K562 (cell line): ENCODE results near the gene LMAN2.

Experiments used
- ATF7 ChIP-seq: fragments of 450-650 bp; IDR thresholded peaks from 2 replicates; pipeline ENCODE4 v1.7.1; 2014; ENCODE audit warnings: mild to moderate bottlenecking, moderate library complexity
- FOXK1 ChIP-seq: sonication (generic); formaldehyde crosslinking; IDR thresholded peaks from 2 replicates; pipeline ENCODE4 v1.8.0; 2022; ENCODE audit warnings: missing genetic modification reagents, mild to moderate bottlenecking, borderline replicate concordance
- LCOR ChIP-seq: sonication (generic); formaldehyde crosslinking; IDR thresholded peaks from 2 replicates; pipeline ENCODE4 v1.8.0; 2022; ENCODE audit warnings: mild to moderate bottlenecking, missing genetic modification reagents
- MCM5 ChIP-seq: fragments of 450-650 bp; IDR thresholded peaks from 2 replicates; pipeline ENCODE4 v1.6.1; 2016; ENCODE audit warnings: low read depth
- PHB2 ChIP-seq: fragments of 450-650 bp; IDR thresholded peaks from 2 replicates; pipeline ENCODE4 v1.6.1; 2017; ENCODE audit warnings: low read depth
- POLR2AphosphoS5 ChIP-seq: IDR thresholded peaks from 2 replicates; pipeline ENCODE4 v1.6.1; 2011; ENCODE audit warnings: mild to moderate bottlenecking, low read depth, low read length, moderate library complexity; ENCODE audit not compliant: control insufficient read depth, insufficient read depth
- STAG1 ChIP-seq: sonication (generic); formaldehyde crosslinking; IDR thresholded peaks from 2 replicates; pipeline ENCODE4 v1.5.0; 2020; ENCODE audit warnings: missing genetic modification reagents, borderline replicate concordance
- TF ChIP-seq, protein P1 (sequence below), 3 experiments: IDR thresholded peaks in 2 of 3; conservative IDR thresholded peaks in 1 of 3; 2 replicates each; pipeline ENCODE4 v1.5.1; 2011 to 2012; ENCODE audit warnings: low read length in 3 of 3, mild to moderate bottlenecking in 3 of 3, control low read depth in 2 of 3, improper control_type of control experiment in 1 of 3, inconsistent platforms in 1 of 3, low read depth in 1 of 3, mixed read lengths in 1 of 3, moderate library complexity in 1 of 3; ENCODE audit not compliant: insufficient read depth in 2 of 3
- TF ChIP-seq, protein P2 (sequence below): sonication (generic); formaldehyde crosslinking; IDR thresholded peaks from 2 replicates; pipeline ENCODE4 v1.8.1; 2022; ENCODE audit warnings: missing genetic modification reagents

- no peak for TF ChIP-seq PHB2
- TF ChIP-seq LCOR (CRISPR knock-in tag), result no peak
- no peak for TF ChIP-seq FOXK1 (CRISPR knock-in tag)
- TF ChIP-seq STAG1 (CRISPR knock-in tag), result no peak
- no peak for TF ChIP-seq POLR2AphosphoS5
- TF ChIP-seq, protein P1, sequence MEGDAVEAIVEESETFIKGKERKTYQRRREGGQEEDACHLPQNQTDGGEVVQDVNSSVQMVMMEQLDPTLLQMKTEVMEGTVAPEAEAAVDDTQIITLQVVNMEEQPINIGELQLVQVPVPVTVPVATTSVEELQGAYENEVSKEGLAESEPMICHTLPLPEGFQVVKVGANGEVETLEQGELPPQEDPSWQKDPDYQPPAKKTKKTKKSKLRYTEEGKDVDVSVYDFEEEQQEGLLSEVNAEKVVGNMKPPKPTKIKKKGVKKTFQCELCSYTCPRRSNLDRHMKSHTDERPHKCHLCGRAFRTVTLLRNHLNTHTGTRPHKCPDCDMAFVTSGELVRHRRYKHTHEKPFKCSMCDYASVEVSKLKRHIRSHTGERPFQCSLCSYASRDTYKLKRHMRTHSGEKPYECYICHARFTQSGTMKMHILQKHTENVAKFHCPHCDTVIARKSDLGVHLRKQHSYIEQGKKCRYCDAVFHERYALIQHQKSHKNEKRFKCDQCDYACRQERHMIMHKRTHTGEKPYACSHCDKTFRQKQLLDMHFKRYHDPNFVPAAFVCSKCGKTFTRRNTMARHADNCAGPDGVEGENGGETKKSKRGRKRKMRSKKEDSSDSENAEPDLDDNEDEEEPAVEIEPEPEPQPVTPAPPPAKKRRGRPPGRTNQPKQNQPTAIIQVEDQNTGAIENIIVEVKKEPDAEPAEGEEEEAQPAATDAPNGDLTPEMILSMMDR (IDR thresholded peaks at IDR 0.05 in 2 of 3, conservative IDR thresholded peaks at IDR 0.05 in 1 of 3; ENCODE audit: insufficient read depth in 2 of 3, low read depth in 1 of 3, low read length in 3 of 3), result no peak
- TF ChIP-seq, protein P2, sequence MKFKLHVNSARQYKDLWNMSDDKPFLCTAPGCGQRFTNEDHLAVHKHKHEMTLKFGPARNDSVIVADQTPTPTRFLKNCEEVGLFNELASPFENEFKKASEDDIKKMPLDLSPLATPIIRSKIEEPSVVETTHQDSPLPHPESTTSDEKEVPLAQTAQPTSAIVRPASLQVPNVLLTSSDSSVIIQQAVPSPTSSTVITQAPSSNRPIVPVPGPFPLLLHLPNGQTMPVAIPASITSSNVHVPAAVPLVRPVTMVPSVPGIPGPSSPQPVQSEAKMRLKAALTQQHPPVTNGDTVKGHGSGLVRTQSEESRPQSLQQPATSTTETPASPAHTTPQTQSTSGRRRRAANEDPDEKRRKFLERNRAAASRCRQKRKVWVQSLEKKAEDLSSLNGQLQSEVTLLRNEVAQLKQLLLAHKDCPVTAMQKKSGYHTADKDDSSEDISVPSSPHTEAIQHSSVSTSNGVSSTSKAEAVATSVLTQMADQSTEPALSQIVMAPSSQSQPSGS, result no peak
- no peak for TF ChIP-seq MCM5
- TF ChIP-seq ATF7, result no peak
Measured at GRCh38 chr5:177387405-177387804, 35.9 kb upstream of the LMAN2 start.
